ENCODE results near the gene BCL3. TPM values are rescaled to one million over a fixed set of nuclear protein-coding genes. Genes with fewer than 3 reads are reported as not detected.

The BCL3 gene
- total and polyA plus RNA-seq, 2 of the 13 experiments (the other 11 are each of a cell fraction or from before 2014, with no cell fraction given): 2.3 to 4.0 TPM

DNA sequence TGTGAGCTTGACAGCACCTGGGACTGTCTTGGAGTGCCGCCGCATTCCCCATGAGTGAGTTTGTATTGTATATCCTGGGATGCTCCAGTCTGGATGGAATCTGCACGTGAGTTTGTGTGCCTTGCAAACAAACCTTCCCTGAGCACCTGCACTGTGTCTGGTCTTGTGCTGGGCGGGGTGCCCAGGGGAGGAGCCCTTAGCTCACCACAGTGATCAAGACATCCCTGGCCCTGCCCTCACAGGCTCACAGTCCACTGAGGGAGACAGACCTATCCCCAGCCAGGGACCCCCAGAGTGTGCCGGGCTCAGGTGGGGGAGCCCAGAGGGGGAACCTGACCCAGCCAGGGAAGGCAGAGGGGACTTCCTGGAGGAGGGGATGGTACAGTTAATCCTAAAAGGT, 58.7 kb downstream of the BCL3 start (continued):
- TF ChIP-seq, protein P1, sequence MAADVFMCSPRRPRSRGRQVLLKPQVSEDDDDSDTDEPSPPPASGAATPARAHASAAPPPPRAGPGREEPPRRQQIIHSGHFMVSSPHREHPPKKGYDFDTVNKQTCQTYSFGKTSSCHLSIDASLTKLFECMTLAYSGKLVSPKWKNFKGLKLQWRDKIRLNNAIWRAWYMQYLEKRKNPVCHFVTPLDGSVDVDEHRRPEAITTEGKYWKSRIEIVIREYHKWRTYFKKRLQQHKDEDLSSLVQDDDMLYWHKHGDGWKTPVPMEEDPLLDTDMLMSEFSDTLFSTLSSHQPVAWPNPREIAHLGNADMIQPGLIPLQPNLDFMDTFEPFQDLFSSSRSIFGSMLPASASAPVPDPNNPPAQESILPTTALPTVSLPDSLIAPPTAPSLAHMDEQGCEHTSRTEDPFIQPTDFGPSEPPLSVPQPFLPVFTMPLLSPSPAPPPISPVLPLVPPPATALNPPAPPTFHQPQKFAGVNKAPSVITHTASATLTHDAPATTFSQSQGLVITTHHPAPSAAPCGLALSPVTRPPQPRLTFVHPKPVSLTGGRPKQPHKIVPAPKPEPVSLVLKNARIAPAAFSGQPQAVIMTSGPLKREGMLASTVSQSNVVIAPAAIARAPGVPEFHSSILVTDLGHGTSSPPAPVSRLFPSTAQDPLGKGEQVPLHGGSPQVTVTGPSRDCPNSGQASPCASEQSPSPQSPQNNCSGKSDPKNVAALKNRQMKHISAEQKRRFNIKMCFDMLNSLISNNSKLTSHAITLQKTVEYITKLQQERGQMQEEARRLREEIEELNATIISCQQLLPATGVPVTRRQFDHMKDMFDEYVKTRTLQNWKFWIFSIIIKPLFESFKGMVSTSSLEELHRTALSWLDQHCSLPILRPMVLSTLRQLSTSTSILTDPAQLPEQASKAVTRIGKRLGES (CRISPR knock-in tag; IDR thresholded peaks at IDR 0.05; ENCODE audit: borderline replicate concordance): no peak
- TF ChIP-seq KDM2A (CRISPR knock-in tag; IDR thresholded peaks at IDR 0.05; ENCODE audit: borderline replicate concordance, low read depth) (peak; percentile 29; the same call in 1 of the 2 replicates), HIVEP1 (CRISPR knock-in tag; IDR thresholded peaks at IDR 0.05) (peak; percentile 50; the same call in 1 of the 2 replicates), NFKB2 (CRISPR knock-in tag; IDR thresholded peaks at IDR 0.05; ENCODE audit: borderline replicate concordance) (no peak), SAP130 (CRISPR knock-in tag; IDR thresholded peaks at IDR 0.05; ENCODE audit: low read depth) (peak; percentile 72), NCOA5 (CRISPR knock-in tag; IDR thresholded peaks at IDR 0.05) (no peak), ZNF263 (CRISPR knock-in tag; IDR thresholded peaks at IDR 0.05) (peak; percentile 63; the same call in 1 of the 2 replicates), RBFOX2 (IDR thresholded peaks at IDR 0.05; ENCODE audit: low read depth, low read length) (no peak), SNAI1 (CRISPR knock-in tag; IDR thresholded peaks at IDR 0.05; ENCODE audit: borderline replicate concordance) (0 out of 2 replicates have a peak, but pooled peaks have one; percentile 38), ZNF550 (CRISPR knock-in tag; IDR thresholded peaks at IDR 0.05; ENCODE audit: borderline replicate concordance) (no peak), RARA (CRISPR knock-in tag; IDR thresholded peaks at IDR 0.05) (0 out of 2 replicates have a peak, but pooled peaks have one; percentile 37), ZBTB38 (CRISPR knock-in tag; IDR thresholded peaks at IDR 0.05) (0 out of 2 replicates have a peak, but pooled peaks have one; percentile 33), ESRRA (CRISPR knock-in tag; IDR thresholded peaks at IDR 0.05; ENCODE audit: low read depth) (0 out of 2 replicates have a peak, but pooled peaks have one; percentile 35), ZBTB44 (CRISPR knock-in tag; IDR thresholded peaks at IDR 0.05) (no peak), ZNF124 (CRISPR knock-in tag; IDR thresholded peaks at IDR 0.05) (0 out of 2 replicates have a peak, but pooled peaks have one; percentile 38), GATA4 (IDR thresholded peaks at IDR 0.05; ENCODE audit: borderline replicate concordance, low read depth) (no peak), CEBPG (CRISPR knock-in tag; IDR thresholded peaks at IDR 0.05) (peak; percentile 25; the same call in 1 of the 2 replicates), ZNF235 (CRISPR knock-in tag; IDR thresholded peaks at IDR 0.05; ENCODE audit: borderline replicate concordance) (no peak), HOXA9 (CRISPR knock-in tag; IDR thresholded peaks at IDR 0.05; ENCODE audit: borderline replicate concordance) (no peak), ZNF543 (CRISPR knock-in tag; IDR thresholded peaks at IDR 0.05) (no peak), ZBTB7B (CRISPR knock-in tag; IDR thresholded peaks at IDR 0.05) (peak; percentile 77)
- TF ChIP-seq, protein P2, sequence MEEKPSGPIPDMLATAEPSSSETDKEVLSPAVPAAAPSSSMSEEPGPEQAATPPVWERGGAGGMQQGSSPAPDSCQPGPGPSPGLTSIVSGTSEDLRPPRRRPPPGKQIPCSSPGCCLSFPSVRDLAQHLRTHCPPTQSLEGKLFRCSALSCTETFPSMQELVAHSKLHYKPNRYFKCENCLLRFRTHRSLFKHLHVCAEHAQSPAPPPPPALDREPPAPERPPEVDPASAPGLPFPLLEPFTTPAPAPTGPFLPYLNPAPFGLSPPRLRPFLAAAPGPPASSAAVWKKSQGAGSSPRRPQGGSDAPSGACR (CRISPR knock-in tag; IDR thresholded peaks at IDR 0.05): no peak
- TF ChIP-seq, protein P3, sequence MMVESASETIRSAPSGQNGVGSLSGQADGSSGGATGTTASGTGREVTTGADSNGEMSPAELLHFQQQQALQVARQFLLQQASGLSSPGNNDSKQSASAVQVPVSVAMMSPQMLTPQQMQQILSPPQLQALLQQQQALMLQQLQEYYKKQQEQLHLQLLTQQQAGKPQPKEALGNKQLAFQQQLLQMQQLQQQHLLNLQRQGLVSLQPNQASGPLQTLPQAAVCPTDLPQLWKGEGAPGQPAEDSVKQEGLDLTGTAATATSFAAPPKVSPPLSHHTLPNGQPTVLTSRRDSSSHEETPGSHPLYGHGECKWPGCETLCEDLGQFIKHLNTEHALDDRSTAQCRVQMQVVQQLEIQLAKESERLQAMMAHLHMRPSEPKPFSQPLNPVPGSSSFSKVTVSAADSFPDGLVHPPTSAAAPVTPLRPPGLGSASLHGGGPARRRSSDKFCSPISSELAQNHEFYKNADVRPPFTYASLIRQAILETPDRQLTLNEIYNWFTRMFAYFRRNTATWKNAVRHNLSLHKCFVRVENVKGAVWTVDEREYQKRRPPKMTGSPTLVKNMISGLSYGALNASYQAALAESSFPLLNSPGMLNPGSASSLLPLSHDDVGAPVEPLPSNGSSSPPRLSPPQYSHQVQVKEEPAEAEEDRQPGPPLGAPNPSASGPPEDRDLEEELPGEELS (CRISPR knock-in tag; IDR thresholded peaks at IDR 0.05): peak; percentile 82; the same call in 1 of the 2 replicates
- TF ChIP-seq, protein P4, sequence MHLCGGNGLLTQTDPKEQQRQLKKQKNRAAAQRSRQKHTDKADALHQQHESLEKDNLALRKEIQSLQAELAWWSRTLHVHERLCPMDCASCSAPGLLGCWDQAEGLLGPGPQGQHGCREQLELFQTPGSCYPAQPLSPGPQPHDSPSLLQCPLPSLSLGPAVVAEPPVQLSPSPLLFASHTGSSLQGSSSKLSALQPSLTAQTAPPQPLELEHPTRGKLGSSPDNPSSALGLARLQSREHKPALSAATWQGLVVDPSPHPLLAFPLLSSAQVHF (CRISPR knock-in tag; IDR thresholded peaks at IDR 0.05): no peak
